ENCODE results near the gene PF4V1.

- TF ChIP-seq POLR2A (IDR thresholded peaks at IDR 0.05): no peak
- TF ChIP-seq, protein P1, sequence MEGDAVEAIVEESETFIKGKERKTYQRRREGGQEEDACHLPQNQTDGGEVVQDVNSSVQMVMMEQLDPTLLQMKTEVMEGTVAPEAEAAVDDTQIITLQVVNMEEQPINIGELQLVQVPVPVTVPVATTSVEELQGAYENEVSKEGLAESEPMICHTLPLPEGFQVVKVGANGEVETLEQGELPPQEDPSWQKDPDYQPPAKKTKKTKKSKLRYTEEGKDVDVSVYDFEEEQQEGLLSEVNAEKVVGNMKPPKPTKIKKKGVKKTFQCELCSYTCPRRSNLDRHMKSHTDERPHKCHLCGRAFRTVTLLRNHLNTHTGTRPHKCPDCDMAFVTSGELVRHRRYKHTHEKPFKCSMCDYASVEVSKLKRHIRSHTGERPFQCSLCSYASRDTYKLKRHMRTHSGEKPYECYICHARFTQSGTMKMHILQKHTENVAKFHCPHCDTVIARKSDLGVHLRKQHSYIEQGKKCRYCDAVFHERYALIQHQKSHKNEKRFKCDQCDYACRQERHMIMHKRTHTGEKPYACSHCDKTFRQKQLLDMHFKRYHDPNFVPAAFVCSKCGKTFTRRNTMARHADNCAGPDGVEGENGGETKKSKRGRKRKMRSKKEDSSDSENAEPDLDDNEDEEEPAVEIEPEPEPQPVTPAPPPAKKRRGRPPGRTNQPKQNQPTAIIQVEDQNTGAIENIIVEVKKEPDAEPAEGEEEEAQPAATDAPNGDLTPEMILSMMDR (IDR thresholded peaks at IDR 0.05): no peak
Measured at GRCh38 chr4:73847526-73848182, 5.4 kb upstream of the PF4V1 start.
